Stimulated activated CD4-positive, alpha-beta T cell treated with anti-CD3 and anti-CD28 coated beads, Interleukin-4, amount 100 ng/mL, for 1 hour (primary cell): ENCODE measurements around the gene URI1.
"Not testable (repeated sequence)": the region's sequence is repeated elsewhere in the genome, so short reads cannot be mapped to it uniquely, and the experiment has no call there.

Experiments
- DNase-seq: peaks from one replicate; pipeline ENCODE4 v3.0.0-alpha.2; 2020

Gene URI1

GRCh38 chr19:30028118-30028991, 86.3 kb downstream of the URI1 start:
- no peak for DNase-seq

GRCh38 chr19:30028992-30029343, 86.9 kb downstream of the URI1 start:
- DNase-seq, result no peak

GRCh38 chr19:30029721-30030510, 87.9 kb downstream of the URI1 start:
- no peak for DNase-seq

- DNase-seq, result no peak
These were observed 92.3 kb downstream of the URI1 start for GRCh38 chr19:30034321-30034720.

- no peak for DNase-seq
These were observed 94.4 kb downstream of the URI1 start for GRCh38 chr19:30036154-30037129.

GRCh38 chr19:30037835-30038234, 95.8 kb downstream of the URI1 start:
- DNase-seq, result no peak

GRCh38 chr19:30041931-30042330, 99.9 kb downstream of the URI1 start:
- DNase-seq, result not testable (repeated sequence)

- not testable (repeated sequence) for DNase-seq
These were observed 101.0 kb downstream of the URI1 start for GRCh38 chr19:30043008-30043407.

GRCh38 chr19:30044273-30045248, 102.5 kb downstream of the URI1 start:
- DNase-seq, result no peak

GRCh38 chr19:30046522-30046921, 104.5 kb downstream of the URI1 start:
- DNase-seq, result no peak

- no peak for DNase-seq
These were observed 105.4 kb downstream of the URI1 start for GRCh38 chr19:30047432-30047831.

- DNase-seq, result no peak
These were observed 107.2 kb downstream of the URI1 start for GRCh38 chr19:30049226-30049625.

- DNase-seq, result no peak
These were observed 108.0 kb downstream of the URI1 start for GRCh38 chr19:30049846-30050667.

- DNase-seq, result no peak
These were observed 110.4 kb downstream of the URI1 start for GRCh38 chr19:30052122-30053075.

GRCh38 chr19:30053558-30053957, 111.5 kb downstream of the URI1 start:
- DNase-seq, result no peak

- DNase-seq, result no peak
These were observed 112.2 kb downstream of the URI1 start for GRCh38 chr19:30054210-30054609.

GRCh38 chr19:30056580-30056979, 114.5 kb downstream of the URI1 start:
- no peak for DNase-seq

- no peak for DNase-seq
These were observed 117.9 kb downstream of the URI1 start for GRCh38 chr19:30059741-30060457.
